ENCODE measurements around the gene AP4B1.

Gene AP4B1

DNA sequence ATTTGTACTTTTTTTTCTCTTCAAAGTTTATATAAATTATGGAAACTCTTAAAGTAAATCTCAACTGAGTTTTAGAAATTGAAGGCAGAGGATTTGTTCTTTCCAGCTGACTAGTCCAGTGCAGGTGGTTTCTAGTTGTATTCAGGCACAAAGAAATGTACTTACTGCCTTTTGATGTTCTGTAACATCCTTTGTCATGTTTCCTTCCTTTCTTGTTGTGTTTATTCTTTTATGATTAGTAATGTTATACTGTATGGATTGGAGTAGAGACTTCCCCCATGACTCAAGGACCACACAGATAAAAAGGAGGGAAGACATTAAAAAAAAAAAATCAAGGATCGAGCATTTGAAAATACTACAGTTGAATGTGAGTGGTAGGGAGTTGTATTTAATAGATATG is 32.5 kb upstream of the AP4B1 start:
- Mint-ChIP-seq H3K4me1 (peaks cover 63% of the 10 kb centered on the region), H3K9me3 (no peaks in the 10 kb centered on the region), H3K36me3 (peaks cover 19% of the 10 kb centered on the region), H3K4me3 (no peak overlapping the region), H3K27me3 (no peaks in the 10 kb centered on the region), H3K27ac (peak overlapping the region; percentile 41)
- ATAC-seq: no peak

DNA sequence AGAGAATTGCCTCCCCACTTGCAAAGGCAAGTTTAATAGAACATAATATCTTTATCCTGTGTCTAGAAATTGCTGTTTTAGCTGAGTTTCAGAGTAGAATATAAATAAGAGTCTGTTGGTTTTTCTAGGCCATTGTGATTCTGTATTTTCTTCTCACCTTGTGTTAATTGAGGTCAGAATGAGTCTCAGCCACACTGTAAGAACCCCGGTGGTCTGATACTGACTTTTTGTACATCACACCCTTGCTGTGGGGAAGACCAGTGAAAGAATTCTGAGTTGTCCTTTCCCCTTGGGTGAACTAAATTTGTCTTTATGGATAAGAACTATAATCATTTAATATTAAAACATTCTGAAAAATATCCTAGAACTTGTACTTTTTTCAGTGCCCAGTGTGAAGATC is 31.4 kb upstream of the AP4B1 start:
- no peak overlapping the region for H3K4me3 Mint-ChIP-seq
- H3K27me3 Mint-ChIP-seq: no peaks in the 10 kb centered on the region
- H3K36me3 Mint-ChIP-seq: peaks cover 19% of the 10 kb centered on the region
- no peak overlapping the region for H3K27ac Mint-ChIP-seq
- ATAC-seq: no peak
- H3K4me1 Mint-ChIP-seq: peaks cover 73% of the 10 kb centered on the region
- no peaks in the 10 kb centered on the region for H3K9me3 Mint-ChIP-seq

DNA sequence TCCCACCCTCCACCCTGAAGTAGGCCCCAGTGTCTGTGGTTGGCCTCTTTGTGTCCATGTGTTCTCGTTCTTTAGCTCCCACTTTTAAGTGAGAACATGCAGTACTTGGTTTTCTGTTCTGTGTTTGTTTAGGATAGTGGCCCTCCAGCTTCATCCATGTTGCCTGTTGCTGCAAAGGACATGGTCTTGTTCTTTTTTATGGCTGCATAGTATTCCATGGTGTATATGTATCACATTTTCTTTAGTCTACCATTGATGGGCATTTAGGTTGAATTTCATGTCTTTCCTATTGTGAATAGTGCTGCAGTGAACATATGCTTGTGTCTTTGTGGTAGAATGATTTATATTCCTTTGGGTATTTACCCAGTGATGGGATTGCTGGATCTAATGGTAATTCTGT is 30.6 kb upstream of the AP4B1 start:
- Mint-ChIP-seq H3K4me3 (no peak overlapping the region), H3K36me3 (peaks cover 11% of the 10 kb centered on the region), H3K9me3 (no peaks in the 10 kb centered on the region), H3K27ac (no peak overlapping the region), H3K4me1 (peaks cover 73% of the 10 kb centered on the region), H3K27me3 (no peaks in the 10 kb centered on the region)
- ATAC-seq: no peak

DNA sequence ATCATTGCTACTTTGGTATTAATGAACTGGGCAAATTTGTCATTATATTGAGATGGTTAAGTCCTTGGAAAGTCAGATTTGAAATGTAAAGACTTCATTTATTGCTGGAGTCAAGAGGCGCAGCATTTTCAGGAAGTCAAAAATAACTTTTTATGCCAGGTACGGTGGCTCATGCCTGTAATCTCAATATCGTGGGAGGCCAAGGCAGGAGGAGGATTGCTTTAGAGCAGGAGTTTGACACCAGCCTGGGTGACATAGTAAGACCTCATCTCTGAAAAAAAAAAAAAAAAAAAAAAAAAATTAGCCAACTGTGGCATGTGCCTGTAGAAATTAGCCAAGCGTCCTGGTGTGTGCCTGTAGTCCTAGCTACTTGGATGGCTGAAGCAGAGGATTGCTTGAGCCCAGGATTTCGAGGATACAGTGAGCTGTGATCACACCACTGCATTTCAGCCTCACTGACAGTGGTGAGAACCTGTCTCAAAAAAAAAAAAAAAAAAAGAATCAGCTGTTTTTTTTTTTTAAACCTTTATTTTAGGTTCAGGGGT is 30.0 kb upstream of the AP4B1 start:
- Mint-ChIP-seq H3K4me3 (no peak overlapping the region), H3K36me3 (peaks cover 11% of the 10 kb centered on the region), H3K27ac (no peak overlapping the region), H3K27me3 (no peaks in the 10 kb centered on the region), H3K4me1 (peaks cover 68% of the 10 kb centered on the region), H3K9me3 (no peaks in the 10 kb centered on the region)
- no peak for ATAC-seq

- peaks cover 63% of the 10 kb centered on the region for H3K4me1 Mint-ChIP-seq
- no peak overlapping the region for H3K27ac Mint-ChIP-seq
- no peak overlapping the region for H3K4me3 Mint-ChIP-seq
- H3K9me3 Mint-ChIP-seq: no peaks in the 10 kb centered on the region
- no peaks in the 10 kb centered on the region for H3K27me3 Mint-ChIP-seq
- no peak for ATAC-seq
- peaks cover 11% of the 10 kb centered on the region for H3K36me3 Mint-ChIP-seq
Measured at GRCh38 chr1:113934006-113934405, 29.4 kb upstream of the AP4B1 start.

DNA sequence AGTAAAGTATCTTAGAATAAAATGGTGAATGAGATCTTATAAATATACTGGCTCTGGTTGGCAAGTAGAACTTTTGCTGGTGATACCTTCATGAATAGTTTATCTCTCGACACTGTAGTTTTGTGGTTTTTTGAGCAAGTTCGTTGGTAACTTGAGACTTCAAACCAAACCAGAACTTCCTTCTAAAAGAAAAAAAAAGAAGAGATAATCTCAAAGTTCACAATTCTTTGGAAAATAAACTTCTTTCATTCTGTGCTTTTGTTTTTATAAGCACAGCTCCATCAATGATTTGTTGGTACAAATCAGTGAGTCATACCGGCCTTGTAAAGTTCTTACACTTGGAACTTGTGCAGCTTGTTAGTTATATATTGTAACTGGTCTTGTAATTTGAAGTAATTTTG is 26.9 kb upstream of the AP4B1 start:
- ATAC-seq: no peak

DNA sequence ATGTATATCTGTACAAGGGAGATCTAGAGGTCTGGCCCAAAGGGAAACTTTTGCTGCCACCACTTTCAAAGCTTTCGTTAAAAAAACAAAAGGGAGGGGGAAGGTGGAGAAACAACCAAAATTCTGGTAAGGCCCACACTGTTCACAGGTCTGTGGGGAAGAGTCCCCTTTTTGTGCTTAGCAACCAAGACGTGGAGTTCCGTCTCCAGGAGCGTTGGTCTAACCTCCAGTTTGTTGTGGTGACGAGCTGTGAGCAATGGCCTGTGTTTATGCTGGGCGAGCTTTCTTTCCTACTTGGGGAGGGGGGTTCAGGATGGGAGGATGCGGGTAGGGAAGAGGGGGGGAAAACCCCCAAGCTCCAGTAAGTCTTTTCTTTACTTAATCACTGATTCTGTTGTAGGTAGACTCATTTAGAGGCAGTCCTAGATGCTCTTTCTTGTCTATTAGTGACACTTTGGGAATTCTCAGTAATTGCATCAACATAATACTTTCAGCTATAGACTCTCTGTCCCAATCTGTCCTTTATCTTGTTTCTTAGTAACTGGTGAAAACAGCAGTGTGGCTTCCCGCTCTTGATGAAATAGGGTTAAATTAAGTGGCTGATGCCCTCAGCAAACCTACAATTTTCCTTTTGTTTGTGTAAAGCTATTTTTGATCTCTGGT is 26.0 kb upstream of the AP4B1 start:
- Mint-ChIP-seq H3K4me3 (peak overlapping the region; percentile 88), H3K4me1 (peaks cover 55% of the 10 kb centered on the region), H3K9me3 (no peaks in the 10 kb centered on the region), H3K27ac (peak overlapping the region; percentile 94), H3K36me3 (peaks cover 11% of the 10 kb centered on the region), H3K27me3 (no peaks in the 10 kb centered on the region)
- peak; percentile 20 for ATAC-seq

More for the DNA sequence above, 26.9 kb upstream of the AP4B1 start:
- Mint-ChIP-seq H3K27me3 (no peaks in the 10 kb centered on the region), H3K4me1 (peaks cover 55% of the 10 kb centered on the region), H3K36me3 (peaks cover 11% of the 10 kb centered on the region), H3K4me3 (peak overlapping the region; percentile 88), H3K9me3 (no peaks in the 10 kb centered on the region), H3K27ac (peak overlapping the region; percentile 94)

DNA sequence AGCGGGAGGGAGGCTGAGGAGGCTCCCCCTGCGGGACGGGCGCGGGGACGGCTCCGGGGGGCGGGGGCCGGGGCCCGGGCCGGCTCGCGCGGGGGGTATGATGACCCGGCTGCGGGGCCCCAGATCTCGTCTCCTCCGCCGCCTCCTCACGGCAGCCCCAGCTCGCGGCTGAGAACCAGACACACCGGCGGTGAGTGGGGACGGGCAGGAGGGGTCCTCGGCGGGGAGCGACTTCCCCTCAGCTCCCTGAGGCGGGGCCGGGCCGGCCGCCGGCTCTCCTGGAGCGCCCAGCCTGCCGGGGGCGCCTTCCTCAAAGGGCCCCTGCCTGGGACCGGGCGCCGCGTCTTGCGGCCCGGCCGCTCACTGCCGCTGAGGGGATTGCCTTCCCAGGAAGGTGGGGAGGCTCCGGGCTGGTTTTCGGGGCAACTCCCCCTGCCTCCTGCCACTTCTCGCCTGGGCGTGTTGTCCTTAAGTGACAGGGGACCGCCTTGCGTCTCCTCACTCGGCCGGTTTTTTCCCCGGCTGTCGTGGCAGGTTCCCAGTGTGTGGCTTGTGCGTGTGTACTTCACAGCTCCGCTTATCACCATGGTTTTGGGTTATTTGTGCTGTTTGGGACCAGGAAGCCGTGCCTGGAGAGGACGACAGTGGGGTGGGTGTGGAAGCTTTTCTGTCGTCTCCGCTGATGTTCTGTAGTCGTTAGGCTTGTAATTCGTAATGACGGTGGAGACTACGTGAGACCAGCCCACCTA is 25.3 kb upstream of the AP4B1 start:
- Mint-ChIP-seq H3K27me3 (no peaks in the 10 kb centered on the region), H3K27ac (peak overlapping the region; percentile 94), H3K4me1 (peaks cover 55% of the 10 kb centered on the region), H3K9me3 (no peaks in the 10 kb centered on the region), H3K4me3 (peak overlapping the region; percentile 88), H3K36me3 (peaks cover 11% of the 10 kb centered on the region)
- peak; percentile 78 for ATAC-seq

DNA sequence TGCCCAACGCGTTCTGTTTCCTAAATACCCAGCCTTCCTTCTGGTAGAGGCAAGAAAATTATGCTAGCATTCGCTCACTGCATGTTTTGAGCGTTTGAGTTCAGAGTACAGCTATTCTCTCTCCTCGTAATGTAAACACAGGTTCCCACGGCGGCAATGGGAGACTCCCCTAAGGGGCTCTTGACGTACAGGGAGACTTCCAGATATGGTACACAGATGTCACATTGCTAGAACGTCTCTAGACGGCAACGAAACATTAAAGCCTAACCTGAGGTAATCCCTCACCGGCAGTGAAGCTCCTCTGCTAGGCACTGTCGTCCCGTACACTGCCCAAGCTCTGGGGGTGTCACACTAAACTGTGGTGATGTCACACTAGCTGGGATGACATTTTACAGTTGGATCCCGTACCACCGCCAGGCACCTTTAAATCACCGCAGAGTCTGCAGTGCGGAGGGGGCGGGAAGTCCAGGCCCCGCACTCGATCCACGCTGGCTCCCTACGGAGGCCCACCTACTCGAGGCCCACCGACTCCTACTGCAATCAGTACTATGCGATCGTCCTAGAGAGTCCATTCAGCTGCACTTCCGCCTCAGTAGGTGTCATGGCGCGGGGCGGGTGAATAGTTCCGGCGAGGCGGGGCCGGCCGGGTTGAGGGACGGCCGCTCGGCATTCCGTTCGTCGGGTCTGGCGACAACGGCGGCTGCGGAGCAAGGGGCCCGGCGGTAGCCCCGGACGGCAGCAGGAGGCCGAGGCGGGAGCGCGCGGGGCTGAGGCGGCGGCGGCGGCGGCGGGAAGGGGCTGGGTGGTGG is 24.5 kb upstream of the AP4B1 start, which contains the start of gene HIPK1:
HIPK1 (plus strand) TSS at position 384 of the 809 bp plus-strand sequence.
- Mint-ChIP-seq H3K36me3 (peaks cover 11% of the 10 kb centered on the region), H3K9me3 (no peaks in the 10 kb centered on the region), H3K4me3 (peak within 1 kb of the TSS; percentile 96), H3K27ac (peak within 1 kb of the TSS; percentile 94), H3K27me3 (no peaks in the 10 kb centered on the region), H3K4me1 (peaks cover 53% of the 10 kb centered on the region)
- ATAC-seq: peak; percentile 91

GRCh38 chr1:113928187-113928930 is 23.8 kb upstream of the AP4B1 start:
- no peaks in the 10 kb centered on the region for H3K27me3 Mint-ChIP-seq
- H3K4me1 Mint-ChIP-seq: peaks cover 45% of the 10 kb centered on the region
- peaks cover 7% of the 10 kb centered on the region for H3K36me3 Mint-ChIP-seq
- peak overlapping the region; percentile 94 for H3K27ac Mint-ChIP-seq
- no peaks in the 10 kb centered on the region for H3K9me3 Mint-ChIP-seq
- peak overlapping the region; percentile 96 for H3K4me3 Mint-ChIP-seq
- ATAC-seq: peak; percentile 32

DNA sequence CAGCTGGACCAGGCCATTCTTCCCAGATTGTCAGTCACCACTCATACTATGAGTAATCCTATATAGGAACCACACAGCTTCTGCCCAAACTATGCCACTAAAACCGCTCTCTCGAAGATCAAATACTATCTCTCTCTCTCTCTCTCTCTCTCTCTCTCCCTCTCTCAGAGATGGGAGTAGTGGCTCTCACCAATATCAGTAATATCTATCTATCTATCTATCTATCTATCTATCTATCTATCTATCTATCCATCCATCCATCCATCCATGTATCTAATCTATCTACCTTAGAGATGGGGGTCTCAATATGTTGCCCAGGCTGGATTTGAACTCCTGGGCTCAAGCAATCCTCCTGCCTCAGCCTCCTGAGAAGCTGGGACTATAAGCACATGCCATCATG is 19.9 kb upstream of the AP4B1 start:
- no peaks in the 10 kb centered on the region for H3K9me3 Mint-ChIP-seq
- no peak overlapping the region for H3K4me3 Mint-ChIP-seq
- no peak for ATAC-seq
- peaks cover 7% of the 10 kb centered on the region for H3K27me3 Mint-ChIP-seq
- H3K27ac Mint-ChIP-seq: no peak overlapping the region
- H3K4me1 Mint-ChIP-seq: peaks cover 13% of the 10 kb centered on the region
- H3K36me3 Mint-ChIP-seq: no peaks in the 10 kb centered on the region

DNA sequence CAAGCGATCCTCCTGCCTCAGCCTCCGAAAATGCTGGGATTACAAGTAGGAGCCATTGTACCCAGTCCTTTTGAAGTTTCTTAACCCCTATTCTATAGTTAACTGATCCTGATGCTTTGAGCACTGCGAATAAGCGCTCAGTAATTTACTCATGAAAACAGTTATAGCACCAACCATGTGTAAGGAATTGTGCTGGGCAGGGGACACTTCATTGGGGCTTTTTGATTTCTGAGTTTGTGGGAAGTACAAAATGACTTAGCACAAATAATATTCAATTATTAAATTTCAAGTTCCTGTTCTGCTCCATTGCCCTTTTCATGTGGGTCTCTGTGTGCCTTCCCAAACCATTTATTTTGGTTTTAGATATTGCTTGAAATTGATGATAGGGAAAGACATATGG is 18.4 kb upstream of the AP4B1 start:
- H3K36me3 Mint-ChIP-seq: no peaks in the 10 kb centered on the region
- H3K4me3 Mint-ChIP-seq: no peak overlapping the region
- H3K4me1 Mint-ChIP-seq: peaks cover 6% of the 10 kb centered on the region
- H3K27ac Mint-ChIP-seq: no peak overlapping the region
- ATAC-seq: no peak
- H3K9me3 Mint-ChIP-seq: no peaks in the 10 kb centered on the region
- peaks cover 7% of the 10 kb centered on the region for H3K27me3 Mint-ChIP-seq

GRCh38 chr1:113918243-113918642 is 13.6 kb upstream of the AP4B1 start:
- ATAC-seq: no peak
- Mint-ChIP-seq H3K27ac (no peak overlapping the region), H3K9me3 (no peaks in the 10 kb centered on the region), H3K4me3 (no peak overlapping the region), H3K36me3 (peaks cover 10% of the 10 kb centered on the region), H3K27me3 (peaks cover 7% of the 10 kb centered on the region), H3K4me1 (peaks cover 7% of the 10 kb centered on the region)

DNA sequence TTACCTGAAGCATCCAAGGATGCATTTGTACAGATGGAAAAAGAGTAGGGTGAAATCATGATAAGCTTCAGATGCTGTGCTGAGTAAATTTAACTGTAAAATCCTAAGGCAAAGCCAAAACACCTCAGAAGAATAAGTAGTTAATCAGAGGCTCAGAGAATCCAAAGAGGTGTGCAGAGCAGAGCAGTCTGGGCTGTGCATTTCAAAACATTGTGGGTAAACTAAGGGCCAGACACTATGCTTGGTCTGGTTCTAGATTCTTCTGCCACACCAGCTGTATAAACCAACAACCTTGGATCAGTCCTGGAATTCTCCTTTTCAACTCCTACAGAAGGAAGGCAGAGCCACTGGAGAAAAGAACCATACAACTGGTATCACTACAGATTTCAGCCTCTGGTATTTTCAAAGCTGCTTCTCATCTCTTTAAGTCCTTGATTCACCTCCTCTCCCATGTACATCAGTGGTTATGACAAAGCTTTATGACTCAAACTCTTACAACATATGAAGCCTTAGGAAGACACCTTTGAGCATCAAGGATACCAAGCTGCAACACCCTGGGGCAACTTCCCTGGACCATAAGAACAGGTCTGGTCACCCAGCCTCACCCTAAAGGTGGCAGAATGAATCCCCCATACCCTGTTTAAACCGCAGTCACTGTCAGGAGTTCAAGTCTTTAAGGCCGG is 12.9 kb upstream of the AP4B1 start:
- Mint-ChIP-seq H3K4me1 (peaks cover 7% of the 10 kb centered on the region), H3K27me3 (peaks cover 2% of the 10 kb centered on the region), H3K9me3 (no peaks in the 10 kb centered on the region), H3K4me3 (no peak overlapping the region), H3K27ac (no peak overlapping the region), H3K36me3 (peaks cover 10% of the 10 kb centered on the region)
- ATAC-seq: no peak

Measured in stimulated activated memory B cell treated with anti-CD40 and anti-IgM and Interleukin-4, amounts not matched to agents 10 μg/mL and 1 μg/mL and 100 μg/mL, for 72 hours (primary cell).